GM21515 (cell line): ENCODE data around the gene RABGAP1L.
A peak's percentile ranks its signal among the peaks of the same experiment; 100 is the strongest.

Experiments
- ATAC-seq: cut with Tn5 transposase; IDR thresholded peaks from one replicate; pipeline ENCODE4 v1.9.1; 2021; ENCODE audit not compliant: unreplicated experiment

The RABGAP1L gene

GRCh38 chr1:174740249-174740968 is 581.1 kb downstream of the RABGAP1L start:
- no peak for ATAC-seq

DNA sequence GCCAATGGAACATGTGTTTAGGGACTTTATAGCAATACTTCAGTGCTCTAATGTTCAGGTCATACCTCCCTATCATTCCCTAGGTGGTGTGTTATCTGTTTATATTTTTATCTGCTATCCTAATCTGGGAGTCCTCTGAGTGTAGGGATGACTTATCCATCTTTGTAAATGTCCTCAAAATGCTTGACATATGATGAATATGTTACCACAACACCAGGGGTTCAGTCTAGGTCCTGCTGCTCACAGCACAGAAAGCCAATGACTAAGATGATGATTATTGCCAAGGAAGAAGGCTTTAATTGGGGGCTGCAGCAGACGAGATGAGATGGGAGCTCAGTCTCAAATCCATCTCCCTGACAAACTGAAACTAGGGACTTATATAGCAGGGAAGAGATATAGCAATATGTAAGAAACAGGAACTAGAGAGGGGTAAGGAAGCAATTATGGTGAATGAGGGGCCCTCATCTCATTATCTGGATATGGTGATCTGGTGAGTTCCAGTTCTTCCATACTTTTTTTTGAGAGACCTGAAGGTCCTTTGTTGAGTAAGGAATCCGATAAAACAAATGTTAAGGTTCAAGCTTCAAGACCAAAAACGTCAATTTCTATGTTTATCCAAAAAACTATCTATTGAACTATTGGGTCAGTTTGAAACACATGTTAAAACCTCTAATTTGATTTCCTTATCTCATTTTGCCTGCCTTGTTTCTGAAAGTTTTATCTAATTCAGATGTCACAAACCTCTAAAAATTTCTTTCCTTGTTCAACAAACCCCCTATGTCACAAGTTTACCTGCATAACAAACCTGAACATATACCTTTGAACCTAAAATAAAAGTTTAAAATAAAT is 583.7 kb downstream of the RABGAP1L start:
- no peak for ATAC-seq

- ATAC-seq = no peak
These were observed 584.6 kb downstream of the RABGAP1L start for GRCh38 chr1:174743654-174744561.

GRCh38 chr1:174744886-174745285 is 585.6 kb downstream of the RABGAP1L start:
- no peak for ATAC-seq

GRCh38 chr1:174746024-174746808 is 586.9 kb downstream of the RABGAP1L start:
- ATAC-seq = no peak

DNA sequence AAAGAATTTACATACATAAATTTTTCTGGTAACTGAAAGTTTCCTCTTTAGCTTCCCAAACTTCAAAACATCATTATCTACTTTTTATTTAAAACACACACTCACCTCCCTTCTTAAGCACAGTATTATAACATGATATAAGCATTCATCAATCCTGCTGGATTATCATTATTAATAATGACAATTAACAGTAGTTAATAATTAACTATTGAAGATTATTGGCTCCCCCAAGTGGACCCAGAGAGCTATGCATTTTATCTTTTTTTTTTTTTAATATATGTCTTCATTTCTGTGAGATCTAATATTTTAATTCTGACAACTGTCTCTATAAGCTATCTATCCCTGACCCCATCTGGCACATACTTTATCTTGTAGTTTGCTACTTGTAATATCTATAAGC is 588.3 kb downstream of the RABGAP1L start:
- ATAC-seq = no peak

DNA sequence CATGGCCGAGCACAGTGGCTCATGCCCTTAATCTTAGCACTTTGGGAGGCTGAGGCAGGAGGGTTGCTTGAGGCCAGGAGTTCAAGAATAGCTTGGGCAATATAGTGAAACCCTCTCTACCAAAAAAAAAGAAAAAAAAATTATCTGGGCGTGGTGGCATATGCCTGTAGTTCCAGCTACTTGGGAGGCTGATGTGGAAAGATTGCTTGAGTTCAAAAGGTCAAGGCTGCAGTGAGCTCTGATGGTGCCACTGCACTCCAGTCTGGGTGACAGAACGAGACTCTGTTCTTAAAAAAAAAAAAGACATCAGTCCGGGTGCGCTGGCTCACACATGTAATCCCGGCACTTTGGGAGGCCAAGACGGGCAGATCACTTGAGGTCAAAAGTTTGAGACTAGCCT is 589.3 kb downstream of the RABGAP1L start:
- no peak for ATAC-seq

GRCh38 chr1:174753131-174753530 is 593.8 kb downstream of the RABGAP1L start:
- no peak for ATAC-seq

DNA sequence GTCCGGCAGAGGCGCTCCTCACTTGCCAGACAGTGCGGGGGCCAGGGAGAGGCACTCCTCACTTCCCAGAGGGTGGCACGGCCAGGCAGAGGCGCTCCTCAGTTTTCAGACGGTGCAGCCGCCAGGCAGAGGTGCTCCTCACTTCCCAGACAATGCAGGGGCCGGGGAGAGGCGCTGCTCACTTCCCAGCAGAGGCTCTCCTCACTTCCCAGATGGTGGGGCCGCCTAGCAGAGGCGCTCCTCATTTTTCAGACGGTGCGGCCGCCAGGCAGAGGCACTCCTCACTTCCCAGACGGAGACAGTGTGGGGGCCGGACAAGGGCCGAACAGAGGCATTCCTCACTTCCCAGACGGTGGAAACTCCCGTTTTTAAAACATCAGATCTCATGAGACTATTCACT is 602.0 kb downstream of the RABGAP1L start:
- ATAC-seq = no peak

DNA sequence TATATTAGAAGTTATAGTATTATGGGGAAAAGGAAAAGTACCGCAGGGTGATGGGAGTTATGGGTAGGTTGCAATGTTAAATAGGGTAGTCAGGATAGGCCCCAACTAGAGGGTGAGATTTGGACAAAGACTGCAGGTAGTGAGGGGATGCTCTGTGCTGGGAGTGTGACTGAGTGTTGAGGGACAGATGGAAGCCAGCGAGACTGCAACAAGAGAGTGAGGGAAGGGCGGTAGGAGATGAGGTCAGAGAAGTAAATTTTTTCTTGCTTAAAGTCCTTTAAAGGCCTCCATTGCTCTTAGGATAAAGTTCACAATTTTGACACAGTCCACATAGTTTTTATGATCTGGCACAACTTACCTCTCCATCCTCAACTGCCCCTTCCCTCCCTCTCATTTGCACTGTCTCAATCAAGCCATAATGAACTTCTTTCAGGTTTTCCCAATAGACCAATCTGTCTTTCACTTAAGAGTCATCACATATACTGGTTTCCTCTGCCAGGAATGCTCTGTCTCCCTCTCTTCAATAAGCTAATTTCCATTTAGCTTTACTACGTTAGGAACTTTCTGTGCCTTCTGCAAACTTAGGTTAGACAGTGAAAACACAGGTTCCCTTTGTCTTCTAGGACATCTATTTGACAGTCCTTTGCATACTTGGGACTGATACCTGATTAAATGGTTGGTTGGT is 602.7 kb downstream of the RABGAP1L start:
- ATAC-seq = no peak

GRCh38 chr1:174764191-174764590 is 604.9 kb downstream of the RABGAP1L start:
- no peak for ATAC-seq

- no peak for ATAC-seq
These were observed 607.4 kb downstream of the RABGAP1L start for GRCh38 chr1:174766727-174767126.

DNA sequence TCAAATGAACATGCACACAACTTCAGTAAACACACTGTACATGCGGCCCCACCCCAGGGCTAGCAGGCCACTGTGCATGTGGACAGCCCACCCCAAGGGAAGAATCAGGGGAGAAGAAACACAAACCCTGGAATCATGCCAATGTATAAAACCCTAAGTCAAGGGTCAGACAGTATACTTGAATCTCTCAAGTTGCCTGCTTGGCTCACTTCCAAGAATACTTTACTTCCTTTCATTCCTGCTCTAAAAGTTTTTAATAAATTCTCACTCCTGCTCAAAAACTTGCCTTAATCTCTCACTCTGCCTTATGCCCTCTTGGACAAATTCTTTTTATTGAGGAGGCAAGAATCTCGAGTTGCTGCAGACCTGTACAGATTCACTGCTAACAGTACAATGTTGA is 609.2 kb downstream of the RABGAP1L start:
- no peak for ATAC-seq

- no peak for ATAC-seq
These were observed 609.6 kb downstream of the RABGAP1L start for GRCh38 chr1:174768949-174769348.

DNA sequence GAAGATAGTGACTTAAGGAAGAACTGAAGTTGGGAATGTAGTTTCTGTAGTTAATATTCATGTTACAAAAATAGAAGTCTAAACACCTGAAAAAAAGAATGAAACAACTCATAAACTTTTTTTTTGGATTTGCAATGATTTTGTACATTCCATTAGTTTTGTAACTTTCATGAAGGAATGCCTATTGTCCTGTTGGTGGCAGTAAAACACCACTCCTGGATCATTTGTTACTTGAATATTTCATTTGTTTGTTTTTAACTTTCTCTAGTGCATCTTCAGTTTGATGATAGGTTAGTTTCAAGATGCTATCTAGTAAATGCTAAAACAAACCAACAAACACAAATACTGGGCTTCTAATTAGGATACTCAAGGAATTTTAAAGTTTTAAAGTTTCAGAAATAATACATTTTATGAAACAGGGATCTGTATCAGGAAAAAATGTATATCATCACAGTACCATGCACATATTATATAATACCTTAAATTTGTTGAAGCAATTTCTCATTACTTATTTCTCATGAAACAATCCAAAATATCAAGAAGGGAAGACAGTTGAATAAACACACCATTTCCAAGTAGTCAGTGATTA is 610.7 kb downstream of the RABGAP1L start:
- ATAC-seq = no peak

DNA sequence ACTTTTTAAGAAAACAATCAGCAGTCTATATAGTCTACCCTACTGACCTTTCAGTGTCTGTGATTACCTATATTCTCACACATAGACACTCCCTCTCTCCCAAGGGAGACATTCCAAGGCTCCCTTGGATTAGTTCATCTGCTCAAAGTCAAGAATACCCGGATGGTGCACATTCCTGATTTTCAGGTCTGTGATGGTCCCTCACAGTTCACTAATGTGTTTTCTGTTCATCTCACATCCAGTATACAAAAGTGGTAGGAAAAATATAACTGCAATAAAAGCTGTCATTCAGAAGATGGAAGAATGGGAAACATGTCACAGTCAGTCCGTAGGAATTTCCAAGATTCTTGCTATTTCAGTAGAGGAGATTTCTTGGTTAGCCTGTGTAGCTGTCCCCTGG is 616.3 kb downstream of the RABGAP1L start:
- ATAC-seq = no peak

GRCh38 chr1:174777262-174777661 is 617.9 kb downstream of the RABGAP1L start:
- ATAC-seq = no peak

GRCh38 chr1:174785510-174785909 is 626.2 kb downstream of the RABGAP1L start:
- no peak for ATAC-seq

DNA sequence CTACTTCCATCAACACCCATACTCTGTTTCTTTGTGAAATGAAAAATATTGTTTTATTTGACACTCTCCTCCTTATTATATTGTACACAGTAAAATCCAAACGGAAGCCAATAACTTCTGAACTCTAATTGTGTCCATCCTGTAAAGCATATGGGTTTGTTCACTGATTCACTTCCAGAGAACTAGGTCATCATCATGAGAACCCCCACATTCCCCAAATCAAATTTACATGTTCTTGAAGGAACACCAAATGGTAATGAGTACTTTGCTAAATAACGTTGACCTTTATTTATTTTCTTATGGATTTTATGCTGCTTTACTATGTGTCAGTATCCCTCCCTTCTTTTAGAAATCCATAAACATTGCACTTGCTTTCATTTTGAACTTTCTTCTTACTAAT is 627.0 kb downstream of the RABGAP1L start:
- no peak for ATAC-seq

GRCh38 chr1:174786760-174787159 is 627.4 kb downstream of the RABGAP1L start:
- peak; percentile 72 for ATAC-seq
